Activated T-helper 1 cell treated with anti-CD3 and anti-CD28 coated beads, Interleukin-12 subunit alpha, Interleukin-12 subunit beta, Interleukin-2, Interleukin-4 antibody, amounts not matched to agents 30 ng/mL and 10 ng/mL and 1 ng/mL, durations not matched to agents 14 hours and 24 hours and 36 hours (primary cell): Measurements from ENCODE around the gene TREML2. TPM values are rescaled to one million over a fixed set of nuclear protein-coding genes. Genes with fewer than 3 reads are reported as not detected.
"Not testable (repeated sequence)": the region's sequence is repeated elsewhere in the genome, so short reads cannot be mapped to it uniquely, and the experiment has no call there.

Experiments
- DNase-seq: peaks from one replicate; pipeline ENCODE4 v3.0.0; 2021; ENCODE audit warnings: low spot score
- H3K27ac Mint-ChIP-seq: one replicate; pipeline ENCODE4 v1.8.0; 2021; ENCODE audit warnings: mild to moderate bottlenecking, mixed read lengths
- H3K27me3 Mint-ChIP-seq: one replicate; pipeline ENCODE4 v1.8.0; 2022; ENCODE audit warnings: mild to moderate bottlenecking, moderate library complexity, mixed read lengths; ENCODE audit not compliant: insufficient read depth
- H3K36me3 Mint-ChIP-seq: one replicate; pipeline ENCODE4 v1.8.0; 2021; ENCODE audit warnings: low read depth, mixed read lengths
- H3K4me1 Mint-ChIP-seq: one replicate; pipeline ENCODE4 v1.8.0; 2021; ENCODE audit warnings: low read depth, mixed read lengths
- H3K4me3 Mint-ChIP-seq: one replicate; pipeline ENCODE4 v1.8.0; 2021; ENCODE audit warnings: mild to moderate bottlenecking, moderate library complexity, mixed read lengths
- H3K9me3 Mint-ChIP-seq: one replicate; pipeline ENCODE4 v1.8.0; 2021; ENCODE audit warnings: mixed read lengths
- intact Hi-C: fragments of 100-400 bp; cut with micrococcal nuclease; formaldehyde crosslinking; loops from one replicate; pipeline ENCODE4 v1.15.1; 2024
- total RNA-seq: library from RNA; stranded (reverse); gene quantifications from 2 replicates; pipeline ENCODE4 v1.2.3, GENCODE V29; 2022

The TREML2 gene, protein sequence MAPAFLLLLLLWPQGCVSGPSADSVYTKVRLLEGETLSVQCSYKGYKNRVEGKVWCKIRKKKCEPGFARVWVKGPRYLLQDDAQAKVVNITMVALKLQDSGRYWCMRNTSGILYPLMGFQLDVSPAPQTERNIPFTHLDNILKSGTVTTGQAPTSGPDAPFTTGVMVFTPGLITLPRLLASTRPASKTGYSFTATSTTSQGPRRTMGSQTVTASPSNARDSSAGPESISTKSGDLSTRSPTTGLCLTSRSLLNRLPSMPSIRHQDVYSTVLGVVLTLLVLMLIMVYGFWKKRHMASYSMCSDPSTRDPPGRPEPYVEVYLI
- total RNA-seq, result 4.5 and 4.9 TPM in 2 replicates

DNA sequence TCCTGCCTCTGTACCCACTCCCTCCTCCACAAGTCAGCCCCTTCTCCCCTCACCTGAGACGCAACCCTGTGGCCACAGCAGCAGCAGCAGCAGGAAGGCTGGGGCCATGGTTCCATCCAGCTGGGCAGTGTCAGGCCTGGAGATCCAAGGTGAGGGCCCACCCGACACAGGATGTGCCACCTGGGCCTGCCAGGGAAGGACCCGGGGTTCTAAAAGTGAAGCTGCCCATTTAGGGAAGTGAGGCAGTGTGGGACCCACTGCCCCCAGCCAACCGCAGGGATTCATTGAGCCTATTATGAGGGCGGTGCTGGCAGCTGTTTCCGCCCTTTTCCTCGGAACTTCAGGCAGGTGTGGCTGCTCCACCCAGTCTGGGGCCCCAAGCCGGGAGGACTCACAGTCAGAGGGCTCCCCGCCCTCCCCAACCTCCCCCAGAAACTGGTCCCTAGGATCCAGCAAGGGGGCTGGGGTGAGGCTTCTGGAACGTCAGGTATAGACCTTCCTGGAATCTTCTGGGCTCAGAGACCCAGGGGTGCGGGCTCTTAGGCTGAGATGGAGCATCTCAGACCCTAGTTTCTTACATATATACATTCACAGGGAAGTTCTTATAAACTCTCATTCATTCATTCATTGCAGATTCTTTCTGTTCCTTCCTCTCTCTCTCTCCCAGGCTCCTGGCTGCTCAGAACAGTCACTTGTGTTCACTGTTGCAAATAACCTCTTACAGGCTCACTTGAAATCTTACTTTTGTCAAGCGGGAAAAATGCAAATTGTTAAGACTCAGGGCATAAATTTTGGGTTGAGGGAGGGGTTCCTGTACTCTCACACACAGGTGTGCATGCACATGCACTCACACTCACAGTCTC is at the start of gene TREML2:
TSS of gene TREML2 (minus strand) at position 249 of the 863 bp plus-strand sequence. CDS start at position 108, 141 bp downstream.
- intact Hi-C loops, result no loop called here
- Mint-ChIP-seq H3K4me3 (peak within 1 kb of the TSS; percentile 77), H3K27ac (peak within 1 kb of the TSS; percentile 95), H3K4me1 (peaks cover 54% of the 10 kb centered on the region), H3K27me3 (no peaks in the 10 kb centered on the region), H3K9me3 (peaks cover 13% of the 10 kb centered on the region), H3K36me3 (peaks cover 18% of the 10 kb centered on the region)
- peak; percentile 21 for DNase-seq

DNA sequence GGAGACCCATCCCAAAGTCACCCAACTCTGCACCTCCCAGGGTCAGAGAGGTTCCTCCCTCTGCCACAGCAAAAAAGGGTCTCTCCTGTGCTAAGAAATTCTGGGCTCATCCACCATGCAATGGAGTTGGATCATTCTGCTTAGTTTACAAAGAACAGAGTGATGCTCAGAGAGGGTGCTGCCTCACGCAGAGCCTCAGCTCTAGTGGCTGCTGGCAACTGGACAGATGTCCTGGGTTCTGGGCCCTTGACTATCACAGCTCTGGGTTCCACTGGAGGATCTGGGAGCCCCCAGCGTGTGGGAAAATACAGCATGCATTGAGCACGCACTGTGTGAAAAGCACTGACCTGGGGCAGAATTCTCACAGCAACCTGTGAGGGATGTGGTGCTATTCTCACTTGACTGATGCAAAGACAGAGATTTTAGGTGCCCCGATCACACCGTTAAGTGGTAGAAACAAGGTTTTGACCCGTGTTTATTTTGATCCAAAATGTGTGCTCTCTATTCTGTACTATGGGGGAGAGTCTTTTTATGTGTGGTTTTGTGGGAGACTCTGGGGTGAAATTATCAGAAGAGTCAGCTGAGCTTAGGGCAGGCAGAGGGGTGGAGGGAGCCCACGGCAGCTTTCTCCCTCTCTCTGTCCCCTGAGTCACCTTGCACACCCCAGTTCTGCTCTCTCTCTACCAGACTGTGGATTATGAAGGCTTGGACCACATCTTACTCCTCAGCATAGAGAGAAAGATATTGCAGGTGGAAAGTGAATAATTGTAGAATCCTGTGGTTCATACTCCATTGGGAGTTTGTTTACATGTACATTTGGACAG is 47.1 kb upstream of the TREML2 start:
- peaks cover 10% of the 10 kb centered on the region for H3K9me3 Mint-ChIP-seq
- intact Hi-C loops, result no loop called here
- peaks cover 4% of the 10 kb centered on the region for H3K4me1 Mint-ChIP-seq
- peaks cover 13% of the 10 kb centered on the region for H3K27me3 Mint-ChIP-seq
- peaks cover 2% of the 10 kb centered on the region for H3K36me3 Mint-ChIP-seq
- no peak overlapping the region for H3K4me3 Mint-ChIP-seq
- no peak overlapping the region for H3K27ac Mint-ChIP-seq
- DNase-seq, result no peak

DNA sequence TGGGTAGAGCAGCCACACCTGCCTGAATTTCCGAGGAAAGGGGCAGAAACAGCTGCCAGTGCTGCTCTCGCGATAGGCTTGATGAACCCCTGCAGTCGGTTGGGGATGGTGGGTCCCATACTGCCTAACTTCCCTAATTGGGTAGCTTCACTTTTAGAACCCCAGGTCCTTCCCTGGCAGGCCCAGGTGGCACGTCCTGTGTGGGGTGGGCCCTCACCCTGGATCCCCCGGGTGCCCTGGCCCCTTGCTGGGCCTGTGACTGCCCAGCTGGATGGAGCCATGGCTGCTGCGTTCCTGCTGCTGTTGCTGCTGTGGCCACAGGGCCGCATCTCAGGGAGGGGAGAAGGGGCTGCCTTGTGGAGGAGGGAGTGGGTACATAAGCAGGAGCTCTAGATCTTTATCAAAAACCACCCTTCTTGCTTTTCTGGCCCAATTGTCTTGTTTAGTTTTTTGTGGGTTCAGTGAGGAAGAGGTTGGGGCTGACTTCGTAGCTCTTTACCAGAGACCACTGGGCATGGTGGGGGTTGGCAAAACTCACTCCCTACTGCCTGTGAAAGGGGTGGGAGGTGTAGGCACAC is 46.4 kb upstream of the TREML2 start:
- H3K4me1 Mint-ChIP-seq, result peaks cover 4% of the 10 kb centered on the region
- intact Hi-C loops, result no loop called here
- H3K36me3 Mint-ChIP-seq, result no peaks in the 10 kb centered on the region
- no peak for DNase-seq
- no peak overlapping the region for H3K27ac Mint-ChIP-seq
- H3K27me3 Mint-ChIP-seq, result peaks cover 8% of the 10 kb centered on the region
- H3K4me3 Mint-ChIP-seq, result no peak overlapping the region
- peaks cover 6% of the 10 kb centered on the region for H3K9me3 Mint-ChIP-seq

DNA sequence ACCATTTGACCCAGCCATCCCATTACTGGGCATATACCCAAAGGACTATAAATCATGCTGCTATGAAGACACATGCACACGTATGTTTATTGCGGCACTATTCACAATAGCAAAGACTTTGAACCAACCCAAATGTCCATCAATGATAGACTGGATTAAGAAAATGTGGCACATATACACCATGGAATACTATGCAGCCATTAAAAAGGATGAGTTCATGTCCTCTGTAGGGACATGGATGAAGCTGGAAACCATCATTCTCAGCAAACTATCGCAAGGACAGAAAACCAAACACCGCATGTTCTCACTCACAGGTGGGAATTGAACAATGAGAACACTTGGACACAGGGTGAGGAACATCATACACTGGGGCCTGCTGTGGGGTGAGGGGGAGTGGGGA is 45.6 kb upstream of the TREML2 start:
- H3K27me3 Mint-ChIP-seq, H3K4me1 Mint-ChIP-seq, DNase-seq, H3K9me3 Mint-ChIP-seq, H3K4me3 Mint-ChIP-seq, H3K27ac Mint-ChIP-seq, H3K36me3 Mint-ChIP-seq, intact Hi-C loops: not testable (repeated sequence)

DNA sequence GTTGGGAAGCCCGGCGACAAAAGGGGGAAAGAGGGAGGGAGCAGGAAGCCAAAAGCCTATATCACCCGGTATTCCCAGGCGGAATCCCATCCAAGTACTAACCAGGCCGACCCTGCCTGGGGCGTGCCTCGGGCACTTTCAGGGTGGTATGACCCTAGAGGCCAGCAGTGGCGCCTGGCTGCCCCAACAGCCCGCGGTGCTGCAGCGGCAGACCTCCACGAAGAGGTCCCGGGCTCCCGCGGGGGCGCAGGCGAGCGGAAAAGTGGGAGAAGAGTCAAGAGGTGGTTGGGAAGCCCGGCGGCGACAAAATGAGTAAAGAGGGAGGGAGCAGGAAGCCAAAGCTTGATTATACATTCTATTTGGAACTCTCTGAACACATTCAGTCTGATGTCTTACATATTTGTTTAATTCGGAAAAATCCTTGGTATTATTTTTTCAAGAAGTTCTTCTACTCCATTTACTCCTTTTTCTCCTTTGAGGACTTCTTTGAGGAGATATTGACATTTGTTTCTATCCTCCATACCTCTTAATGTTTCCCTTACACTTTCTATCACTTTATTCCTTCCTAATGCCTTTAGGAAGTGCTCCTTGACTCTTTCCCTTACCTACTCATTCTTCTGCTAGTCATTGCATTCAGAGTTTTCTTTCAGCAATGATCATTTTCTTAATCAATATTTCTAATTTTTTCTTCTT is 38.7 kb upstream of the TREML2 start:
- H3K27me3 Mint-ChIP-seq, result peaks cover 31% of the 10 kb centered on the region
- no peak overlapping the region for H3K4me3 Mint-ChIP-seq
- no peaks in the 10 kb centered on the region for H3K36me3 Mint-ChIP-seq
- intact Hi-C loops, result no loop called here
- H3K4me1 Mint-ChIP-seq, result no peaks in the 10 kb centered on the region
- H3K27ac Mint-ChIP-seq, result no peak overlapping the region
- no peaks in the 10 kb centered on the region for H3K9me3 Mint-ChIP-seq
- DNase-seq, result no peak

DNA sequence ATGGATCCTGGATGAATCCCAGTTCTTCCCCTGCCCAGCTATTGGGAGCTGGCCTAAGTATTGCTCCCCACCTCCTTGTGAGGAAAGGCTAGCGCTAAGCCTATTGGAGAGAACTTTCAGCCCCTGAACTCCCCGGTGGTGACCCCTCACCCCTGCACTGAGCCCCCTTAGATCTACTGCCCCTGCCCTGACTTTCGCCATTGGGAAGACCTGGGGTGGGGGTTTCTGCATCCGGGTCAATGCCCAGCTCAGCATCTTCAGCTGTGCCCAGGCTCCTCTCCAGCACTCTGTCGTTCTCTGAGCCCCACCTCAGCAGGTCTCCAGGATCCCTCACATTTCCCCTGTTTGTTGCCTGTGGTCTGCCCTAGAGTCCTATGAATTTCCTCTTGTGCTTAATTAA is 36.2 kb upstream of the TREML2 start:
- no peaks in the 10 kb centered on the region for H3K36me3 Mint-ChIP-seq
- H3K4me1 Mint-ChIP-seq, result no peaks in the 10 kb centered on the region
- H3K9me3 Mint-ChIP-seq, result no peaks in the 10 kb centered on the region
- intact Hi-C loops, result no loop called here
- H3K4me3 Mint-ChIP-seq, result no peak overlapping the region
- DNase-seq, result no peak
- no peak overlapping the region for H3K27ac Mint-ChIP-seq
- peaks cover 37% of the 10 kb centered on the region for H3K27me3 Mint-ChIP-seq

DNA sequence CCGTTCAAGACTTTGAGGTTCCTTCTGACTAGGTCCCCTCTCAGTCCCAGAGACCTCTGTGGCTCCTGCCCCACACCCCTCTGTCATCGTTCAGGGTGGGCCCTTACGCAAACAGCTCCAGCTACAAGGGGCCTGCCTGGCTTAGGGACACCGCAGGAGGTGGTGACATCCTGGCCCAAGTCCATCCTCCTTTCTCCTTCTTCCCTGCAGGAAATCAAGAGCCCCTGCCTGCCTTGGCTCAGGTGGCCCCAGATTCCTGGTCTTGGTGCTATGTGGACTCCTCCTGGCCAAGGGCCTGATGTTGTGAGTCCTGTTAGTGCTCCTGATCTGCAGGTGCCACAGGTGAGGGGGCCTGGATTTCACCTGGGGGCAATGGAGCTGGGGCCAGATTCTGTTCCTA is 35.3 kb upstream of the TREML2 start:
- no peaks in the 10 kb centered on the region for H3K9me3 Mint-ChIP-seq
- no peak for DNase-seq
- intact Hi-C loops, result no loop called here
- H3K27ac Mint-ChIP-seq, result no peak overlapping the region
- H3K27me3 Mint-ChIP-seq, result peaks cover 44% of the 10 kb centered on the region
- H3K36me3 Mint-ChIP-seq, result no peaks in the 10 kb centered on the region
- H3K4me3 Mint-ChIP-seq, result no peak overlapping the region
- H3K4me1 Mint-ChIP-seq, result no peaks in the 10 kb centered on the region

DNA sequence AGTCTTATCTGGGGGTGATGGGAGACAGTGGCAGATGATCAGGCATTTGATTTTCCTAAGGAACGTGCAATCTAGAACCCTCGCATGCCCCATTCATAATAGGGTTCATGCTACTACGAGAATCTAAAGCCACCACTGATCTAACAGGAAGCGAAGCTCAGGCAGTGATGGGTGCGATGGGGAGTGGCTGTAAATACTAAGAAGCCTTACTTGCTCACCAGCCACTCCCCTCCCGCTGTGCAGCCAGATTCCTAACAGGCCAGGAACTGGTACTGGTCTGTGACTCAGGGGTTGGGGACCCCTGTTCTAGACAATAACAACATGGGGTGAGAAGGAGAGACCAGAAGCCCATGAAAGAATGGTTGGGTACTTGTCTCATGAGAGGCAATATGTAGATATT is 31.7 kb upstream of the TREML2 start:
- Mint-ChIP-seq H3K4me3 (no peak overlapping the region), H3K27ac (no peak overlapping the region), H3K36me3 (no peaks in the 10 kb centered on the region), H3K9me3 (no peaks in the 10 kb centered on the region), H3K27me3 (peaks cover 29% of the 10 kb centered on the region), H3K4me1 (no peaks in the 10 kb centered on the region)
- no peak for DNase-seq
- intact Hi-C loops, result no loop called here

DNA sequence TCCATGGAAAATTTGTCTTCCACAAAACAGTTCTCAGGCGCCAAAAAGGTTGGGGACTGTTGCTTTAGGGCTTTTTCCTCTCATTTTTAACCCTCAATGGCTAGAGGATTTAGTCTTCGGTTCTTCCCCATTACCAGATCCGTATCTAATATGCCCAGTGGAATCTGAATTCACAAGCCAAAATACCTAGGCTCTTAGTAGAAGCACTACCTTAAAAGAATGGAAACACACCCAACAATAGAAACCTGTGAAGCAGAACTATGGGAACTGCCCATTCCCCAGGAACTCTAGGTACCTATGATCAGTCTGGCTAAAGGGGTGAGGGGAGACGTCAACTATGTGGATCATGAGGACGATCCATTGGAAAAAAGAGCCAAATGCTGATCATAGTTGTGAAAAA is 30.3 kb upstream of the TREML2 start:
- intact Hi-C loops, result no loop called here
- Mint-ChIP-seq H3K4me3 (no peak overlapping the region), H3K9me3 (no peaks in the 10 kb centered on the region), H3K27ac (no peak overlapping the region), H3K36me3 (no peaks in the 10 kb centered on the region), H3K4me1 (no peaks in the 10 kb centered on the region), H3K27me3 (peaks cover 29% of the 10 kb centered on the region)
- DNase-seq, result no peak

DNA sequence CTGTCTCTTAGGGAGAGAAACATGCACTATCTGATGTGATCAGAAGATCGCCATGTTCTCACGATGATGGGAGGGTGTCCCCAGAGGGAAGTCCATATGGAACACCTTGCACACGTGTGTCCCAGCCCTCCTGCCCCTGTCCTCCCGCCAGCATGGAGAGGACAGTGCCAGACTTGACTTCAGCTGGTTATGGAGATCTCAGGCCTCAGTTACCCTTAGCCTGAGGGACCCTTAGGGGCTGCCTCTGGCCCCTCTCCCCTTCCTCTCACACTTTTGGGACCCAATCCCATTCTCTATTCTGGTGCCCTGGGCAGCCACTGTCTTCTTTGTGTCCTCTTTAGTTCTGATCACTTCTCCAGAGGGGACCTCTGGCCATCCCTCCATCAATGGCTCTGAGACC is 28.8 kb upstream of the TREML2 start:
- intact Hi-C loops, result no loop called here
- Mint-ChIP-seq H3K4me3 (no peak overlapping the region), H3K27me3 (peaks cover 23% of the 10 kb centered on the region), H3K36me3 (no peaks in the 10 kb centered on the region), H3K27ac (no peak overlapping the region), H3K9me3 (no peaks in the 10 kb centered on the region), H3K4me1 (no peaks in the 10 kb centered on the region)
- DNase-seq, result no peak

DNA sequence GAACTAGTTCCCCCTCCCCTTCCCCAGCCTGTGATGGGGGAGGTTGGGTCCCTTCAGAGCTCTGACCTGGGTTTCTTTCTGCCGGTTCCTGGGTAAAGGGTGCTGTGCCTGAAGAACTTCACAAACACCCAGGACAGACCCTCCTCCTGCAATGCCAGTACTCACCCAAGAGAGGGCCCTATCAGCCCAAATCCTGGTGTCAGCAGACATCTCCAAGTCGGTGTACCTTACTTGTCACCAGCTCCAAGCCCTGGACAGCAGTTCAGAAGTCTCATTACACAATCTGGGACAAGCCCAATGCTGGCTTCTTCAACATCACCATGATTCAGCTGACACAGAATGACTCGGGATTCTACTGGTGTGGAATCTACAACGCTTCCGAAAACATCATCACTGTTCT is 27.7 kb upstream of the TREML2 start:
- no peak overlapping the region for H3K27ac Mint-ChIP-seq
- DNase-seq, result no peak
- H3K4me3 Mint-ChIP-seq, result no peak overlapping the region
- no peaks in the 10 kb centered on the region for H3K36me3 Mint-ChIP-seq
- intact Hi-C loops, result no loop called here
- peaks cover 19% of the 10 kb centered on the region for H3K27me3 Mint-ChIP-seq
- no peaks in the 10 kb centered on the region for H3K4me1 Mint-ChIP-seq
- H3K9me3 Mint-ChIP-seq, result no peaks in the 10 kb centered on the region

DNA sequence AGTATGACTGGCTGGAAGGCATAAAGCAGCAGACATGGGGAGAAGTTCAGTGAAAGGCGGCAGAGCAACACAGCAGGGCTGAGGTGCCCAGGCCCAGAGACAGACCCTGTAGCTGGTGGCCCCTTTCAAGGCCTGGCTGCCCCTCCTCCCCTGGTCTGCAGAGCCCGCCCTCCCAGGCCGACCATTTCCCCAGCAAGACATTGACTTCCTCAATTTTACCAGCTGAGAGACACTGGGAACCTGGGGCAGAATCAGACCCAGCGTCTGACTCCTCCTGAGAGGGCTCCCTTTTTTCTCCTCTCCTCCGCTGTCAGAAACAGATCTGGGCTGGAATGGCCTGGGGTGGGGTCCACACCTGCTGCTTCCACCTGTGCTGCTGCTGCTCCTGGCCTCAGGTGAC is 27.1 kb upstream of the TREML2 start, which contains the start of gene TREML4:
TSS of gene TREML4 (plus strand) at position 254 of the 400 bp plus-strand sequence. CDS start at position 333, 79 bp downstream.
- Mint-ChIP-seq H3K36me3 (no peaks in the 10 kb centered on the region), H3K27me3 (peaks cover 17% of the 10 kb centered on the region), H3K4me1 (no peaks in the 10 kb centered on the region), H3K4me3 (no peak within 1 kb of the TSS), H3K27ac (peak within 1 kb of the TSS; percentile 10), H3K9me3 (no peaks in the 10 kb centered on the region)
- DNase-seq, result no peak
- intact Hi-C loops, result no loop called here
